Activated T-cell treated with anti-CD3 and anti-CD28 coated beads for 1 hour (primary cell): Measurements from ENCODE around the gene COX17.

ENCODE experiments used
- DNase-seq: peaks from one replicate; pipeline ENCODE4 v3.0.0-alpha.2; 2020; ENCODE audit warnings: low read depth

Gene COX17

DNA sequence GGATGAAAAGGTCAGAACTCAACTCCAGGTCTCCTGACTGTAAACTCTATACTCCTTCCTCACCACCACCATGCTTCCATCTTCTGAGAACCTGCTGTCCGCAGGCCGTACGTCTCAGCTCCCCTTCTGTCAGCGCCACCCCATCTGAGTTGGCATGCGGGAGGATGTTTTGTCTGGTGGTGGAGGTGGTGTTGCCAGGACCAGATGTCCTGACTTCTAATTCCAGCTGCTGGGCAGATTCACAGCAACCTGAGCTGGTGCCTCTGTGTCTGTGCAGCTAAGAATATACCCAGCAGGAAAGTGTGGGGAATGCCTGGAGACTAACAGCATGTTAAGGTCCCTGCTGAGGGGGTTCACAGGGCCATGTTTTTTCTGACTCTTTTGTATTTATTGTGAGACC, 56.3 kb downstream of the COX17 start:
- no peak for DNase-seq
